ENCODE results near the gene GASK1A. TPM values are rescaled to one million over a fixed set of nuclear protein-coding genes. Genes with fewer than 3 reads are reported as not detected.
A peak's percentile ranks its signal among the peaks of the same experiment; 100 is the strongest.

GASK1A gene
- total RNA-seq, 1 experiment from 2014 or later: not detected

DNA sequence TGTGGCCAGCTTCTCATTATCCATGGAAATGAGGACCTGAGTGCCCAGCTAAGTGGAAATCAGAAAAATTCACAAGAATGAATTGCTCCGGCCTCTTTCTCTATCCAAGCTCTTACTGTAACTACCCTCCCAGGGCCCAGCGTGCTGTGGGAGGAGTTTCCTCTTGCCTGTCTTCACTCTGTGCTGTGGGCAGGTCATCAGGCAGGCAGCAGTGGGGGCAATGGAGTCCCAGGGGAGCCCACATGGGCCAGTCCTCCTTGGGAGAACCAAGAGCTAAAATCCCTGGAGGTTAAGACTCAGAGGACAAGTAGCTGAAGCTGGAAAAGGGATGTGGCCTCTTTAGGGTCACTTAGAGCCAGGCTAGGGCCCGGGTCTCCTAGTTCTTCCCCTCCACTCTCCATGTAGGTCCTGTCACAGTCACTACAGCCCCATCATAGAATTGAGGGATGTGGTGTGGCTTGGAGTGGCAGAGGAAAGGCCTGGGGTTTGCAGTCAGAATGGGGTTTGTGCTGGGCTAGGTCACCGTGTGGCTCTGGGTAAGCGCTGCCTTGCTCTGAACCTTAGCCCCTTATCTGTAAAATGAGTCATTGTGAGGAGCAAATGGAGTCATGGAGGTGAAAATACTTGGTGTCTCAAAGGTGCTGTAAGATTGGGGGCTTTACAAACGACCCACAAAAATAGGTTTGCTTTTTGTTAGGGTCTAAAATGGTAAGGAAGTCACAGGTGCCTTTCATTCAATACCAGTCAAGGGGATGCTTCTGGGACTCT, 3.7 kb downstream of the GASK1A start:
- no peak for DNase-seq (ENCODE audit: low read depth)

DNA sequence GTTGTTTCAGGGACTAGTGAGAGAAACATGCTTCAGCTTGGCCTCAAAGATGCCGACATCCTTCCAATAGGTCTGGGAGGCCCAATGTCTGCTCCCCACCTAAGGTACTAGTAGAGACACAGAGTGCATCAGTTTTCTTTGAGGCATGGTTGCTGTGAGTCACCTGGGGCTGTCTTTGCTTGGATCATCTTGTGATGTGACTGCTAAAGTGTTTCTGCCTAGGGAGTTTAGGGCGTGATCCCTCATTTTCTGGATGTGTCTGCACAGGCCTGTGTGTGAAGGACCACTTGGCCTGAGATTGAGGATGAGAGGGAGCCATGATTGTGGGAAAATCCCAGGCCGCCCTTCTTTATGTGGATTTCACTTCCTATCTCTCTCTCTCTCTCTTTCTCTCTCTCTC, 4.8 kb downstream of the GASK1A start:
- no peak for DNase-seq (ENCODE audit: low read depth)

DNA sequence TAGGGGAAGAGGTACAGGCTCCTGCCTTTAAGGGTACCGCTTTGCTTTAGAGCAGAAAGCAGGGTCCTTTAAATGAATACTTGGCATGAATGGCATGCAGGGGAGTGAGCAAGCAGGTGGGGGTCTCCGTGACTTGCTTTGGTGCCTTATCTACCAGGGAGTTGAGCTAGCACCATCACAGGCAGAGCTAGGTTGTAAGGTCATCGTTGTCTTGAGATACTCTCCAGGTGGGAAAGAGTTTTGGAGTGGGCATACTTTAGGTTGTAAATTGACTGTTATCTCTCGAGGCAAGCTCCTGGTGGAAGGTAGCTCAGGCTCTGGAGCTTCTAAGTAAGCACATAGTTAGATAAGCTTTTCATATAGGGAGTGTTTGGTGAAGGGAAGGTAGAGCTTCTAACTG, 5.6 kb downstream of the GASK1A start:
- no peak for DNase-seq (ENCODE audit: low read depth)

DNA sequence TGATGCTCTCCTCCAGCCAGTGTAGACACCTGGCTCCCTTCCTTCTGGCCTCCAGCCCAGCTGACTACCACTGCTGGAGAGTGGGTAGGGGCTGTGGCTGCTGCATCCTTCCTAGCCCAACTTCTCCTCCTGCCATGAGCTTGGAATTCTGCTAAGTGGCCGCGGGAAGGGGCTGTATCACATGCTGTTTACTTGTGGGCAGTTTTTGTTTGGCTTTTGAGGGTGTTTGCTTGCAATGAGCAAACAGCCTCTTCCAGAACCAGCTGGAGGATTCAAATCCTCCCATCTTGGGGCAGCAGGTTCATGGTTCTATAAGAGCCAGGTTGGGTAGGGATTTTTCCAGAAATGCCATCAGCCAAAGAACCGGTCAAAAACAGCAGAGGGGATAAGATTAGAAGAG, 9.0 kb downstream of the GASK1A start:
- DNase-seq (ENCODE audit: low read depth): no peak

DNA sequence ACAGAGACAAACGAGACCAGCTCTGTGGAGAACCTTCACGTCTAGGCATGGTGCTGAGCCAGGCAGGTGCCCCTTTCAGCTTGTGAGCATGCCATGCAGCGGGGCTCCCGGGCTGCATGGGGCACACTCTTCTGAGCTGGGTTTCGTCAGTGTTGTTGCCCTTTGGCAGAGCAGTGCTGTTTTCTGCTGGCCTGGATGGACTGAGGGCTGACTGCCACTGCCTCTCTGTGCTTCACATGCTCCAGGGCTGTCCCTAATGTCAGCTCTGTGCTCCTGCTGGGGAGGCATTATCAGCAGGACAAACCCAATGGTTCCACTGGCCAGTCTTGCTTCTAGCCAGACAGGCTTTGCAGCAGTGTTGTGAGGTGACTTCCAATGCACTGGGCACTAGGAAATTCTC, 9.5 kb downstream of the GASK1A start:
- DNase-seq (ENCODE audit: low read depth): no peak

DNA sequence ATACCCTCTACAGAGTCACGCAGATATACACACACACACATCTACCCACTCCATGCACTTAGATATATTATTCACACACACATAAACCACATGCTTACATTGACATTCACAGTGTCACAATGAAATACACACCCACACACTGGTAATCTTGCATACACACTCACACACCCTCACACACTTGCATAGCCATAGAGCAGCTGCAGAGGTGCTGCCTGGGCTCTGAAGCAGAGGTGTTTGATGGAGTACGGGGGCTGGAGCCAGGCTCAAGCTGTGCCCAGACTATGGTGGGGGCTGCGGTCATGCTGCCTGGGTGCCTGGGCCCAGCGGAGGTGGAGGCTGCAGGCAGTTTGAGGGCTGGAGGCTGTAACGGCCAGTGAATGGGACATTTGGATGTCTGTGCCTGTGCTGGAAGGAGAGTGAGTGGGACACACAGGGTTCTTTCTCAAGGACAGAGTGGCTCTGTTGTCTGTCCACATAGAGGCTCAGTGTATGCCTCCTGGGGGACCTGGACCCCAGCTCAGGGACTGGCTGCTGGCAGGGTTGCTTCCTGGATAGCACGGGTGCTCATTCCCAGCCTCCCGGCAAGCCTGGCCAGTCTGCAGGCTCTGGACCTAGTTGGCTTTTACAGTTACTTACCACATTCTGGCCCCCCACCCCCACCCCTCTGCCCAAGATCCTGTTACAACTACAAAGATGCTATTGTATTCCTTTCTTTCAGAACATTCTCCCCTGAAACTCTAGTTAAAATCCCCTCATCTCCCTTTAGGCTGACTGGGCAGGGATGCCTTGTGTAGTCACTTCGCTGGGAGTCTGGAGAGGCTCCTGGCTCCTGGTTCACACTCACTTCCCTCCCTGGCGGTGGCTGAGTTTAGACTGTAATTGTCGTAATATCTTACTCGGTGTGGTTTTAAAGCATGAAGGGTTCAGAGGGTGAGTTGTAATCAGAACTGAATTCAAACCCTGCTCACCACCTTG, 12.5 kb downstream of the GASK1A start:
- peak; percentile 15 for DNase-seq (ENCODE audit: low read depth)

DNA sequence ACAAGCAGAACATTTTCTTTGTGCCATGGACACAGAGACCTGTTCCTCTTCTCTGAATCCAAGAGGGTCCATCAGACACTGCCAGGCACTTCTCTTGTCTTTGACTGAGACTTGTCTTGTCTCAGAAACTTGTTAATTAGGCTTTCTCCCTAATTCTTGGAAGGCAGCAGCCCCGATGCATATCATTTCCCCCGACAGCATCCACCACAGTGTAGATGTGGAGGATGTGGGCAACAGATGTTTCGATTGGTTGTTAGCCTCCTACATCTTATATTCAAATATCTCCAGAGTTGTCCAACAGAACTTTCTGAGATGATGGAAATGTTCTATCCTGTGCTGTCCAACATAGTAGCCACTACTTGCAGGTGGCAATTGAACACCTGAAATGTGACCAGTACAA, 15.5 kb downstream of the GASK1A start:
- DNase-seq (ENCODE audit: low read depth): no peak

DNA sequence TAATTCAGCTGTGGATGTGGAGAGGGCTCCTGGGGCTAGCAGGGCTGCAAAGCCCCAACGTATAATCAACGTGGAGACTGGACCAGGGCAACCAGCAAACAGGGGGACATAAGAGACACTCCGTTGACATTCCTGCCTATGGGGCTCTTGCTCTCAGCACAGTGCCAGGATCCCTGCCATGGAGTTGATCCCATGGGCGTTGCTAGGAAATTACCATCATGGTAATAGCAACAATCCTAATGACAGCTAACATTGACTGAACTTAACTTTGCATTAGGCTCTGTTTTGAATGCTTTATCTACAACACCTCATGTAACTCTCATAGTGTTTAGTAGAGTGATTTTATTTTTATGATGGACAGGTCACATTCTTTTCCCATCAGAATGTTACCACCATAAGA, 16.9 kb downstream of the GASK1A start:
- DNase-seq (ENCODE audit: low read depth): no peak

DNA sequence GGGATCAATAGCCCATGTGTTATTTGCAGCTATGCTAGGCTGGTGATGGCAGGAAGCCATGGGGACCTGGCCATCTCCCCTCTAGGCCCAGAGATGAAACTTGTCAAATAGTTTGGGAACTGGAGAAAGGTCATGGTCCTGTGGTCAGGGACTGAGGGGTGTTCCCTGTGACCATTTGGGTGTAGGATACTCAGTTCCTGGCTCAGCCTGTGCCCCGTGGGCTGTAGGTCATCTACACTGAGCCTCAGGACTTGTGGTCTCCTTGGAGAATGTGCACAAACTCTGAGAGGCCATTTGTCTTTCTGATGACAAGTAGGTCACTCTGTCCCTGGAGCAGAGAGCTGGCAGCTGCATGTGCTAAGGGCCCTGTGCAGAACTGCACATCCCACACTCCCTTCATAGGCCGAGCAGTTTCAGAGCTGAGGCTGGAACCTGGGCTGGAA, 17.5 kb downstream of the GASK1A start:
- no peak for DNase-seq (ENCODE audit: low read depth)

DNA sequence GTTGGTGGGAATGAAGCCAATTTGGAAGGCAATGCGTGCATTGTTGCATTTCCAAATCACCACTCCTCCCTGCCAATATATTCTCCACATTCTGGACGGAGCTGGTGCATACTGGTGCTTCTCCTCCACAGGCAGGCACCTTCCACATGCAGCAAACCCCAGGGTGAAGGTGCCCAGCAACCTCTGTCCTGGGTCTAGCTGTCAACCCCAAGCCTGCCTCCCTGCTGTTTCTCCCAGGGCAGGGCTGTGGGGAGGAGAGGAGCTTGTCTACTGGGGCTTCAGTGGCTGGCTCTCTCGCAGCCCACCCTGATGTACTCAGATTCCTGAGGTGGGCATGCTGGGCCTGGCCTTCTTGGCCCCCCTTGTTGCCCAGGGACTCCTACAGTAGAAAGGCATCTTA, 20.1 kb downstream of the GASK1A start:
- DNase-seq (ENCODE audit: low read depth): no peak

DNA sequence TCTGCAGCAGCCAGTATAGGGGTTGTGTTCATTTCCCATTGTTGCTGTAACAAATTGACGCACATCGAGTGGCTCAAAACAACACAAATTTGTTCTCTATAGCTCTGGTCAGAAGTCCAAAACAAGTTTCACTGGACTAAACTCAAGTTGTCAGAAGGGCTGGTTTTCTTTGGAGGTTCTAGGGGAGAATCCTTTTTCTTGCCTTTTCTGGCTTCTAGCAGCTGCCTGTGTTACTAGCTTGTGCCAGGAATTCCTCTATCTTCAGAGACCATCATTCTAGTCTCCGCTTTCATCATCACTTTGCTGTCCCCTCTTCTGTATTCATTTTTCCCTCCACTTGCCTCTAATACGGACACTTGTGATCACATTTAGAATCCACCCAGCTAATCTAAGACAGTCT, 20.5 kb downstream of the GASK1A start:
- DNase-seq (ENCODE audit: low read depth): no peak

DNA sequence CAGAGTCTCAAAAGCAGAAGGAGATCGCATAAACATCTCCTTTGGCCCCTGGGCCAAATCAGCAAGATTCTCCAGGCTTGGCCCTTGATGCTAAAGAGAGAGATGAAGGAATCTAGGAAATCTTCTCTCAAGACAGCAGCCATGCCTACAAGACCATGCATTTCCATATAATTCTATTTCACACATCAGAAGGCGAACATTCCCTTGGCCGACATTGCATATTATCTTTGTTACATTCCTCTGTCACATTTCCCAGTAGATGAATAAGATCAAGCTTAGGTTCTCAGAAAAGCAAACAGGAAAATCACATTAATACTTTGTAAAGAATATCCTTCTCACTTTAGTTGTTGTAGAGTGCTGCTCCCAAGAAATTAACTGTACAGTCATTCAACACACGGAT, 21.3 kb downstream of the GASK1A start:
- DNase-seq (ENCODE audit: low read depth): no peak

DNA sequence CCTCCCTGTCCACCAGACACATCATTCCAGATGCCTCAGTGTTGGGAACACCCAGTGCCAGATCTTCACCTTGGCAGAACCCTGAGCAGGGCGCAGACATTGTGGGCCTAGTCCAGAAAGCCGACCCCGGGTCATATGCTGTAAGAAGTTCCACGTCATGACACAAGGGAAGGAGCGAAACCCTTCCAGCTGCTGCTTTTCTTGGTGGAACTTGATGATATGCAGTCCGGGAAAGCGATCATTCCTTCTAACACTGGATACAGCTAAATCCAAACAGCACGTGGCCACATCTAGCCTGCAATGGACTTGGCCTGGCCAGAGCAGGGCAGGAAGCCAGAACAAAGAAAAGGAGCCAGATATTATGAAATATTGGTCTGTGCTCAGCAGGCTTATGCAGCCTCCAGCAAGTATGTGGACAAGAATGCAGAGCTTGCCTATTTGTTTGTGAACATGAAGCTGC, 22.0 kb downstream of the GASK1A start:
- DNase-seq (ENCODE audit: low read depth): no peak

DNA sequence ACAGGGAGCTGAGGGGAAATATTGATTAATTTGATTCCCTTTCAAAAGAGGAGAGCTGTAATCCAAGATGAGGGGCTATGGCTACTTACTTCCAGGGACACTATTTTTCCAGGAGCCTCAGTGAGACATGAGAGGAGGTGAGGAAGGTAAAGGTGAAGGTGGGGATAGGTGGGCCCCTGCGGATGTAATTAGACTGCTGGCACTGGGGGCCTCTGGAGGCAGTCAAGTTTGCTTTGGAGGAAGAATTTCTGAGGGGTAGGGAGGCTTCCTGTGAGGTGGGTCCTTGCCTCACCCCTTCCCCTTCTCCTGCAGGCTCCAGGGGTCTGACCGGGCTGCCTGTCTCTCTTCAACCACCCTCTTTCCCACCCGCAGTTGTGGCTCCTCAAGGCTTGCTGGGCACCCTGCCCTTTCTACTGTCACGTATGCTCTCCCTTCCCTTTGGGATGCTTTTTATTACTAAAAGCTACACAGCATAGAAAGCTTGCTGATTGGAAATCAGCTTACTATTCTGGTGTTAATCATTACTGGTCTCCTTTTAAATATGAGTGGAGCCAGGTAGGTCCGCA, 22.5 kb downstream of the GASK1A start:
- no peak for DNase-seq (ENCODE audit: low read depth)

DNA sequence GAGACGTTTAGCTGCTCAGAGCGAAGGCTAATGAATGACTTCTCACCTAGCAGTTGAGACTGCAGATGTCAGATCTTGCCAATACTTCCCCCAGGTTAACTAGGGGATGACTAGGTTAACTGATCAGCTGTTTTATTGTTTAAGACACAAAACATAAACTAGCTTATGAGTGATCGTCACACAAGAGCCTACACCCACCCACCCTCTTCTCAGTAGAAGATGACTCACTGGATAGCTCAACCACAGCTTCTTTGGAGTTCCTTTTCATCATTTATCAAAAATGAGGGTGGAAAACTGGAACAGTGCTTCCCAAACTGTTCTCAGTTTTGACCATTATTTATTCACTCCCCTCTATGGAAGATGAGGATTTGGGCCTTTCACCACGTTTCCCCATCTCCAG, 25.2 kb downstream of the GASK1A start:
- peak; percentile 16 for DNase-seq (ENCODE audit: low read depth)

DNA sequence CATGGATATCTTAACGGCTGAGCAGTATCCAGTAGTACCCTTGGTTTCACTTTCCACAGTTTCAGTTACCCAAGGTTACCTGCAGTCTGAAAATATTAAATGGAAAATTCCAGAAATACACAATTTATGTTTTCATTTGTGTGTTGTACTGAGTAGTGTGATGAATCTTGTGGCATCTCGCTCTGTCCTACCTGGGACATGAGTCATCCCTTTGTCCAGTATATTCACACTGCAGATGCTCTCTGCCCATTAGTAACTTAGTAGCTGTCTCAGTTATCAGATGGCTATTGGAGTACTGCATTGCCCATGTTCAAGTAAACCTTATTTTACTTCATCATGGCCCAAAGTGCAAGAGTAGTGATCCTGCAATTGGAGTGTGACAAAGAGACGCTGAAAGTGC, 26.1 kb downstream of the GASK1A start:
- DNase-seq (ENCODE audit: low read depth): no peak

DNA sequence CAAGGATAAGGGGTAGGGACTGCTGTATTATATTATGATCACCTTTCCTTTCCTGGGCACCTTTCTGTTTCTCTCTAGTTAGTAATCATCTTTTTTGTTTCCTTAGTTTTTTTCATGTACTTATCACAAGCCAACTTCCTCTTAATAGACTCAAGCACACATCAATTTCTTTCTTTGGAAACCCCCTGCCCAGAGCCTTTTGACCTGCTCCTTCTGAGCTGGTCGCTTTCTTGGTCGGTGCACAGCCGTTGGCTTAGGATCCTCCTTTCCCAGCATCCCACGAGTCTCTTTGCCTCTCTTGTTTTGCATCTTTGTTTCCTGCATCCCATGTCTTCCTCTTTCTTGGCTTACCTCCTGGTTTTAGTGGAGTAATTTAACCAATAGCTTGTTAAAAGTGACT, 26.9 kb downstream of the GASK1A start:
- no peak for DNase-seq (ENCODE audit: low read depth)

DNA sequence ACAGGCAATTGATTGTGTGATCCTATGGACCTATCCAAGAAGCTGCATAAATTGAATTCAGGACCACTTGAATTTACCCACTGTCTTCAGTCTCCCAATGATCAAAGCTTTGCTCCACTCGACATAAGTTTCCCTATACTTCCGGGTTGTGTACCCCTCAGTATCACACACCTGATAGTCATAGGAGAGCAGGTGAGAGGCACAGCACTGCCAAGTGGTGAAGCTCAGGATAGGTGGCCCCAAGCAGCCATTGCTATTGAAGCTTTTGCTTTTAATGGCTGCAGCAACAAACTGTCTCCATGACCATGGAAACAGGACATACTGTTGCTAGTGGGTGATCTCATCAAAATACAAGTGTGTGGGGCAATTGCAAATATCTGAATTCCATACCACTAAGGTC, 27.7 kb downstream of the GASK1A start:
- no peak for DNase-seq (ENCODE audit: low read depth)

DNA sequence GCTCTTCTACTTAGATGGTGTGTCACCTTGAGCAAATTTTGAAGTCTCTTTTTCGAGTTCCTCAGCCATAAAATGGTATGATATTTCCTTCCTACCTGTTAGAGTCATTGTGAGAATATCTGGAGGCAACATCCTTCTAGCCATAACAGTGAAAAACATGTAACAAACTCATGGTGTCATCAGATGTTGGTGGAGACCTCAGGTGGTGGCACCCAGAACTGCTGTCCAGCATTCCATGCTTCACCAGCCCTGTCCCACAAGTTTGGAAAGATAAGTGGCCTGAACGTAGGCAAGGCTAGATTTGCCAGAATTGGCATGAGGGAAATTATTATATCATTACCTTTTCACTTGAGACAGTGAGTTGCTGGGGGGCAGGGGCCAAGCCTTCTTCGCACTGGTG, 30.4 kb downstream of the GASK1A start:
- DNase-seq (ENCODE audit: low read depth): no peak

DNA sequence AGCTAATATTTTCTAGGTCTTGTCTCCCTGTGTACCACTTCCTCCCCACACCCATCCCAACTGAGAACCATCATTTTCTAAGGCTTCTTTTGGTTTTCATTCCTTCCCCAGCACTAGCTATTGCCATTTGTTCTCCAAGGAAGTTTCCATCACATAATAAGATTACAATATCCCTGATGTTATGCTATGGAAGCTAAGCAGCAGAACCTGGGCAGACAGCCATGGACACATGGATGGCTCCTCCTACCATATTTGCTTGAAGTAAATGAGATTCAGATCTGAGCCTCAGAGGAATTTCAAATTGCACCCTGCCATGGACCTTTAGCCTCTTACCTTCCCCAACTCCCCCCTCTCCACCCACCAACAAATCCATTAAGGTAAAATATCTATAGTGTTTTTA, 31.5 kb downstream of the GASK1A start:
- DNase-seq (ENCODE audit: low read depth): no peak

DNA sequence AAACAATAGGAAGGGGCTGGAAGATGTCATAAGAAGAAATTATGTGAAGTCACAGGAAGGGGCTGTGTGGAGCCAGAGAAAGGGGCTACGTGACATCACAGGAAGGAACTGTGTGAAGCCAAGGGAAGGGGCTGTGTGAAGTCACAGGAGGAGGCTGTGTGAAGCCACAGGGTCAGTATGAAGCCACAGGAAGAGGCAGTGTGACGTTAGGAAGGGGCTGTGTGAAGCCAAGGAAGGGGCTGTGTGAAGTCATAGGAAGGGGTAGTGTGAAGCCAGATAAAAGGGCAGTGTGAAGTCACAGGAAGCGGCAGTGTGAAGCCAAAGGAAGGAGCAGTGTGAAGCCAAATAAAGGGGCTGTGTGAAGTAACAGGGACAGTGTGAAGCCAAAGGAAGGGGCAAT, 32.5 kb downstream of the GASK1A start:
- DNase-seq (ENCODE audit: low read depth): no peak

DNA sequence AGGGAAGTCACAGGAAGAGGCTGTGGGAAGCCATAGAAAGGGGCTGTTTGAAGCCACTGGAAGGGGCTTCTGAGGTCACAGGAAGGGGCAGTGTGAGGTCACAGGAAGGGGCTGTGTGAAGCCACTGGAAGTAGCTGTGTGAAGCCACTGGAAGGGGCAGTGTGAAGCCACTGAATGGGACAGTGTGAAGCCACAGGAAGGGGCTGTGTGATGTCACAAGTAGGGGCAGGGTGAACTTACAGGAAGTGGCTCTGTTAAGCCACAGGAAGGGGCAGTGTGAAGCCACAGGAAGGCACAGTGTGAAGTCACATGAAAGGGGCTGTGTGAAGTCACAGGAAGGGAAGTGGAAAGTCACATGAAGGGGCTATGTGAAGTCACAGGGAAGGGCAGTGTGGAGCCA, 33.1 kb downstream of the GASK1A start:
- DNase-seq (ENCODE audit: low read depth): no peak

DNA sequence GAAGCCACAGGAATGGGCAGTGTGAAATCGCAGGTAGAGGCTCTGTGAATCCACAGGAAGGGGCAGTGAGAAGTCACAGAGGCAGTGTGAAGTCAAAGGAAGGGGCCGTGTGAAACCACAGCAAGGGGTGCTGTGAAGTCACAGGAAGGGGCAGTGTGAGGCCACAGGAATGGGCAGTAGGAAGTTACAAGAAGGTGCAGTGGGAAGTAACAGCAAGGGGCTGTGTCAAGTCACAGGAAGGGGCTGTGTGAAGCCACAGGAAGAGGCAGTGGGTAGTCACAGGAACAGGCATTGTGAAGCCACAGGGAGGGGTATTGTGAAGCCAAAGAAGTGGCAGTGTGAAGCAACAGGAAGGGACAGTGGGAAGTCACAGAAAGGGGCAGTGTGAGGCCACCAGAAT, 34.1 kb downstream of the GASK1A start:
- no peak for DNase-seq (ENCODE audit: low read depth)
